ENCODE results near the gene MRPS27. TPM values are rescaled to one million over a fixed set of nuclear protein-coding genes. Genes with fewer than 3 reads are reported as not detected.
A peak's percentile ranks its signal among the peaks of the same experiment; 100 is the strongest.

Gene MRPS27
- total RNA-seq, 1 experiment from 2014 or later = 120 TPM

- H2AFZ ChIP-seq (ENCODE audit: low read length) = no peak overlapping the region
- H4K20me1 ChIP-seq (ENCODE audit: insufficient read depth, low read depth, low read length) = no peaks in the 10 kb centered on the region; the same call in 1 of the 2 replicates
- no peak overlapping the region for H3K4me3 ChIP-seq (ENCODE audit: low read length)
- no peaks in the 10 kb centered on the region for H3K9me3 ChIP-seq (ENCODE audit: low read length)
- no peaks in the 10 kb centered on the region for H3K79me2 ChIP-seq (ENCODE audit: low read length)
- no peaks in the 10 kb centered on the region for H3K36me3 ChIP-seq (ENCODE audit: insufficient read depth, low read length)
- no peak overlapping the region for H3K4me2 ChIP-seq (ENCODE audit: low read depth, low read length, poor library complexity, severe bottlenecking)
- no peaks in the 10 kb centered on the region for H3K27me3 ChIP-seq (ENCODE audit: low read length)
- H3K27ac ChIP-seq (ENCODE audit: low read length) = no peak overlapping the region
- no peak overlapping the region for H3K9ac ChIP-seq (ENCODE audit: low read length)
- peaks cover 10% of the 10 kb centered on the region for H3K4me1 ChIP-seq (ENCODE audit: low read length)
- no peaks in the 10 kb centered on the region for H3K9me2 ChIP-seq (replicated peaks; ENCODE audit: insufficient read depth, low read length)
- no peak for DNase-seq
Measured at GRCh38 chr5:72197393-72197792, 122.6 kb downstream of the MRPS27 start.

GRCh38 chr5:72195581-72195980 lies 124.5 kb downstream of the MRPS27 start:
- no peaks in the 10 kb centered on the region; the same call in 1 of the 2 replicates for H4K20me1 ChIP-seq (ENCODE audit: insufficient read depth, low read depth, low read length)
- H3K9me2 ChIP-seq (replicated peaks; ENCODE audit: insufficient read depth, low read length) = no peaks in the 10 kb centered on the region
- no peak overlapping the region for H3K4me2 ChIP-seq (ENCODE audit: low read depth, low read length, poor library complexity, severe bottlenecking)
- H3K9me3 ChIP-seq (ENCODE audit: low read length) = no peaks in the 10 kb centered on the region
- peaks cover 10% of the 10 kb centered on the region for H3K4me1 ChIP-seq (ENCODE audit: low read length)
- H3K9ac ChIP-seq (ENCODE audit: low read length) = no peak overlapping the region
- no peaks in the 10 kb centered on the region for H3K79me2 ChIP-seq (ENCODE audit: low read length)
- H2AFZ ChIP-seq (ENCODE audit: low read length) = no peak overlapping the region
- H3K27ac ChIP-seq (ENCODE audit: low read length) = no peak overlapping the region
- no peaks in the 10 kb centered on the region for H3K27me3 ChIP-seq (ENCODE audit: low read length)
- no peak overlapping the region for H3K4me3 ChIP-seq (ENCODE audit: low read length)
- H3K36me3 ChIP-seq (ENCODE audit: insufficient read depth, low read length) = no peaks in the 10 kb centered on the region
- DNase-seq = no peak

- Histone ChIP-seq H3K4me2 (ENCODE audit: low read depth, low read length, poor library complexity, severe bottlenecking) (no peak overlapping the region), H3K4me1 (ENCODE audit: low read length) (peaks cover 10% of the 10 kb centered on the region), H3K9me3 (ENCODE audit: low read length) (no peaks in the 10 kb centered on the region), H2AFZ (ENCODE audit: low read length) (no peak overlapping the region), H3K79me2 (ENCODE audit: low read length) (no peaks in the 10 kb centered on the region), H3K27me3 (ENCODE audit: low read length) (no peaks in the 10 kb centered on the region), H3K9ac (ENCODE audit: low read length) (no peak overlapping the region), H3K36me3 (ENCODE audit: insufficient read depth, low read length) (no peaks in the 10 kb centered on the region), H3K9me2 (replicated peaks; ENCODE audit: insufficient read depth, low read length) (no peaks in the 10 kb centered on the region), H3K4me3 (ENCODE audit: low read length) (no peak overlapping the region), H4K20me1 (ENCODE audit: insufficient read depth, low read depth, low read length) (no peaks in the 10 kb centered on the region; the same call in 1 of the 2 replicates), H3K27ac (ENCODE audit: low read length) (no peak overlapping the region)
- DNase-seq = no peak
Measured at GRCh38 chr5:72194846-72195245, 125.2 kb downstream of the MRPS27 start.

- Histone ChIP-seq H3K79me2 (ENCODE audit: low read length) (no peaks in the 10 kb centered on the region), H4K20me1 (ENCODE audit: insufficient read depth, low read depth, low read length) (no peaks in the 10 kb centered on the region), H3K27me3 (ENCODE audit: low read length) (no peaks in the 10 kb centered on the region), H3K9me2 (replicated peaks; ENCODE audit: insufficient read depth, low read length) (no peaks in the 10 kb centered on the region), H3K36me3 (ENCODE audit: insufficient read depth, low read length) (no peaks in the 10 kb centered on the region), H2AFZ (ENCODE audit: low read length) (no peak overlapping the region), H3K27ac (ENCODE audit: low read length) (no peak overlapping the region), H3K9ac (ENCODE audit: low read length) (no peak overlapping the region), H3K4me1 (ENCODE audit: low read length) (peaks cover 22% of the 10 kb centered on the region), H3K4me3 (ENCODE audit: low read length) (no peak overlapping the region), H3K4me2 (ENCODE audit: low read depth, low read length, poor library complexity, severe bottlenecking) (no peak overlapping the region), H3K9me3 (ENCODE audit: low read length) (no peaks in the 10 kb centered on the region)
- no peak for DNase-seq
Measured at GRCh38 chr5:72191404-72191803, 128.6 kb downstream of the MRPS27 start.

DNA sequence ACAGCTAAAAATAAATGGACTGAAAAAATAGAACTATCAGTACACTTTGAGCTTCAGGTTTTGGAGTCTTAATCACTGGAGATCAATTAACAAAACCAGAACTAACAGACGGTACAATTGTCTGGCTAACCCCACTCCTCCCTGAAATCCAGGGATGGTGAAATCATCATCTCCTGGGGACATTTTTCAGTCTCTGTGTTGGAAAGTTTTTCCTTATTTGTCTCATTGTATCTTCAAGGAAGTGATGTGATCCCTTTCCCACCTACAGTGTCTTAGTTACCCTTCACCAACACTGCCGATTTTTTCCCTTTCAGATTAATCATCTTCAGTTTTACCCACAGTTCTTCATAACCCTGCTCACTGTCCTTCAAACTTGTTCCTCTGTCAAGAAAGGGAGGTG lies 130.9 kb downstream of the MRPS27 start:
- no peak overlapping the region for H3K4me3 ChIP-seq (ENCODE audit: low read length)
- H3K4me1 ChIP-seq (ENCODE audit: low read length) = peaks cover 12% of the 10 kb centered on the region
- H2AFZ ChIP-seq (ENCODE audit: low read length) = no peak overlapping the region
- no peaks in the 10 kb centered on the region for H4K20me1 ChIP-seq (ENCODE audit: insufficient read depth, low read depth, low read length)
- no peak overlapping the region for H3K27ac ChIP-seq (ENCODE audit: low read length)
- H3K36me3 ChIP-seq (ENCODE audit: insufficient read depth, low read length) = no peaks in the 10 kb centered on the region
- H3K79me2 ChIP-seq (ENCODE audit: low read length) = no peaks in the 10 kb centered on the region
- H3K27me3 ChIP-seq (ENCODE audit: low read length) = no peaks in the 10 kb centered on the region
- no peak overlapping the region for H3K4me2 ChIP-seq (ENCODE audit: low read depth, low read length, poor library complexity, severe bottlenecking)
- DNase-seq = no peak
- no peaks in the 10 kb centered on the region for H3K9me3 ChIP-seq (ENCODE audit: low read length)
- no peaks in the 10 kb centered on the region for H3K9me2 ChIP-seq (replicated peaks; ENCODE audit: insufficient read depth, low read length)
- H3K9ac ChIP-seq (ENCODE audit: low read length) = no peak overlapping the region

DNA sequence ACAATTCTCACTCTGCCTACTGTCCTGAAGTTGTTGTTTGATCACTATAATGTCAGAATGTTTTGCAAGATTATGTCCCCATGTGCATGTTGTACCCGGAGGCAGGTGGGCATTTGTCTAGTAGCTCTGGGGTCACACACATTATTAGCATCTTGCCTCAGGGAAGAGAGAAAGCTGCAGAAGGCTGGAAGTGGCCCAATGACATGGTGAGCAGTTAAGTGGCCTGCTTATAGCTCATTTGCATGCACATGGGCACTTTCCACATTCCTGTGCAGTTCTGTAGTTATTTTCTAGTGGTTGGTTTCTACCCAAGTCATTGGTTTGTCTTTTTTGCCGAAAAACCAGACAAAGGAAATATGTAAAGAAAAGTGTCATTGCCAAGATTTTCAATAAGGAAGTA lies 131.9 kb downstream of the MRPS27 start:
- Histone ChIP-seq H3K9me2 (replicated peaks; ENCODE audit: insufficient read depth, low read length) (no peaks in the 10 kb centered on the region), H3K9ac (ENCODE audit: low read length) (no peak overlapping the region), H3K4me3 (ENCODE audit: low read length) (no peak overlapping the region), H3K27ac (ENCODE audit: low read length) (no peak overlapping the region), H3K79me2 (ENCODE audit: low read length) (no peaks in the 10 kb centered on the region), H2AFZ (ENCODE audit: low read length) (0 out of 2 replicates have a peak overlapping the region, but pooled peaks have one; percentile 12), H3K4me2 (ENCODE audit: low read depth, low read length, poor library complexity, severe bottlenecking) (peak overlapping the region; percentile 10), H3K36me3 (ENCODE audit: insufficient read depth, low read length) (no peaks in the 10 kb centered on the region), H3K27me3 (ENCODE audit: low read length) (no peaks in the 10 kb centered on the region), H3K4me1 (ENCODE audit: low read length) (peaks cover 12% of the 10 kb centered on the region), H3K9me3 (ENCODE audit: low read length) (no peaks in the 10 kb centered on the region), H4K20me1 (ENCODE audit: insufficient read depth, low read depth, low read length) (no peaks in the 10 kb centered on the region)
- no peak for DNase-seq

GRCh38 chr5:72187388-72188075 lies 132.5 kb downstream of the MRPS27 start:
- Histone ChIP-seq H3K9me2 (replicated peaks; ENCODE audit: insufficient read depth, low read length) (no peaks in the 10 kb centered on the region), H3K9ac (ENCODE audit: low read length) (no peak overlapping the region), H2AFZ (ENCODE audit: low read length) (no peak overlapping the region), H3K4me1 (ENCODE audit: low read length) (peaks cover 12% of the 10 kb centered on the region), H3K79me2 (ENCODE audit: low read length) (no peaks in the 10 kb centered on the region), H3K27ac (ENCODE audit: low read length) (no peak overlapping the region), H3K4me2 (ENCODE audit: low read depth, low read length, poor library complexity, severe bottlenecking) (no peak overlapping the region), H3K36me3 (ENCODE audit: insufficient read depth, low read length) (no peaks in the 10 kb centered on the region), H3K9me3 (ENCODE audit: low read length) (no peaks in the 10 kb centered on the region), H4K20me1 (ENCODE audit: insufficient read depth, low read depth, low read length) (no peaks in the 10 kb centered on the region), H3K27me3 (ENCODE audit: low read length) (no peaks in the 10 kb centered on the region), H3K4me3 (ENCODE audit: low read length) (no peak overlapping the region)
- no peak for DNase-seq

DNA sequence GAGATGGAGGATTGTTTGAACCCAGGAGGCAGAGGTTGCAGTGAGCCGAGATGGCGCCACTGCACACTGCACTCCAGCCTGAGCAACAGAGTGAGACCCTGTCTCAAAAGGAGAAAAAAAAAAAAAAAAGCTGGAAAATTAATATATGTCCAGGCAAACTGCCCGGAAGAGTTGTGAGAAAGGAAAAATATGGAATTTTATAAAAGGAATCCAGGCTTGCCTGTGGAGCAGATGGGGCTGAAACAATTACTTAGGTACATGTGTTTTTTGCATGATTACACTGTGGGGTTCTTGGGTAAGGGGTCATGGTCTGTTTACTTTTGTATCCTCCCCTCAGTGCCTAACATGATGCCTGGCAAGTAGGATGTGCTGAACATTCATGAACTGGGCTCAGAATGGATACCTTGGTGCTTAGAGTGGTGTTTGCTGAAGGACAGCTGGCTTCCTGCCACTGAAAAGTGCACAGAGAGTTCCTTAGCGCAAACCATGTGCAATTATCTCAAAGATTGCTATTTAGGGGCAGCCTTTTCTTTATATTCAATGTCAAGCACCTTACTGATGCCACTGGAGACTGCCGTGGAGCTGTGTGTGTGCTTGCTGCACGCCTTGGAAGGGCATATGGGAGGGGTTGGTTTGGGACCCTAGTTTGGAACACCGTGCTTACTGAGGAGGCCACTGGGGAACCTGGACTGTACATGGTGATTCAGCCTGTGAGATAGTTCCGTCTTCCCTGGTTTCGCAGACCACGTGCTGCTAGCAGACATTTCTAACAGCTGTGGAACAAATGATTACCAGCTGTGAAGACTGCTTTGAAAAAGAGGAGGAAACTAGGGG lies 134.3 kb downstream of the MRPS27 start:
- Histone ChIP-seq H2AFZ (ENCODE audit: low read length) (no peak overlapping the region), H4K20me1 (ENCODE audit: insufficient read depth, low read depth, low read length) (no peaks in the 10 kb centered on the region), H3K9ac (ENCODE audit: low read length) (no peak overlapping the region), H3K4me2 (ENCODE audit: low read depth, low read length, poor library complexity, severe bottlenecking) (no peak overlapping the region), H3K9me3 (ENCODE audit: low read length) (no peaks in the 10 kb centered on the region), H3K36me3 (ENCODE audit: insufficient read depth, low read length) (no peaks in the 10 kb centered on the region), H3K79me2 (ENCODE audit: low read length) (no peaks in the 10 kb centered on the region), H3K4me1 (ENCODE audit: low read length) (peaks cover 12% of the 10 kb centered on the region), H3K9me2 (replicated peaks; ENCODE audit: insufficient read depth, low read length) (no peaks in the 10 kb centered on the region), H3K4me3 (ENCODE audit: low read length) (no peak overlapping the region), H3K27ac (ENCODE audit: low read length) (no peak overlapping the region), H3K27me3 (ENCODE audit: low read length) (no peaks in the 10 kb centered on the region)
- DNase-seq = no peak
